Small intestine (tissue), 7 donors: Measurements from ENCODE around the gene RASGRP1. TPM values are rescaled to one million over a fixed set of nuclear protein-coding genes. Genes with fewer than 3 reads are reported as not detected.

Source experiments
- DNase-seq, 2 donors: peaks; one replicate each; pipeline versions ENCODE4 v3.0.0 to v3.0.0-alpha.2; 2013
- FAIRE-seq: peaks from 2 replicates; lab custom pipeline; 2012; peaks lifted over from hg19 to GRCh38; lab: Jason Lieb, UNC
- H3K27ac ChIP-seq, 3 donors: one replicate each; pipeline ENCODE4 v1.5.1; 2013; ENCODE audit warnings: low read length in 2 of 3, mild to moderate bottlenecking in 2 of 3, control low read depth in 1 of 3, inconsistent platforms in 1 of 3, low read depth in 1 of 3, moderate library complexity in 1 of 3
- H3K27me3 ChIP-seq, 3 donors: one replicate each; pipeline ENCODE4 v1.6.1; 2013; ENCODE audit warnings: low read length in 3 of 3, inconsistent platforms in 1 of 3; ENCODE audit not compliant: control insufficient read depth in 3 of 3, insufficient read depth in 3 of 3
- H3K36me3 ChIP-seq, 3 donors: one replicate each; pipeline ENCODE4 v1.6.1; 2013; ENCODE audit warnings: low read length in 3 of 3, inconsistent platforms in 1 of 3, low read depth in 1 of 3, mild to moderate bottlenecking in 1 of 3, moderate library complexity in 1 of 3; ENCODE audit not compliant: control insufficient read depth in 3 of 3, insufficient read depth in 2 of 3
- H3K4me1 ChIP-seq, 3 donors: one replicate each; pipeline ENCODE4 v1.6.1; 2013; ENCODE audit warnings: low read length in 2 of 3, inconsistent platforms in 1 of 3, low read depth in 1 of 3, mild to moderate bottlenecking in 1 of 3, moderate library complexity in 1 of 3; ENCODE audit not compliant: control insufficient read depth in 3 of 3, insufficient read depth in 2 of 3
- H3K4me3 ChIP-seq, 3 donors: one replicate each; pipeline ENCODE4 v1.5.1; 2013; ENCODE audit warnings: low read length in 3 of 3, control low read depth in 1 of 3, inconsistent platforms in 1 of 3, low read depth in 1 of 3, mild to moderate bottlenecking in 1 of 3, moderate library complexity in 1 of 3
- H3K9me3 ChIP-seq, 2 donors: one replicate each; pipeline ENCODE4 v1.6.1; 2013; ENCODE audit warnings: low read depth in 1 of 2, low read length in 1 of 2; ENCODE audit not compliant: control insufficient read depth in 2 of 2, insufficient read depth in 1 of 2
- WGBS, 3 donors: extraction: QIAGEN DNeasy Blood & Tissue Kit; methylation state at CpG; one replicate each; pipeline ENCODE4 v1.1.7; 2013; 5-methylcytosine and 5-hydroxymethylcytosine counted together
- polyA plus RNA-seq, 4 donors: library from polyadenylated mRNA; stranded (reverse) in 3 of 4; unstranded in 1 of 4; fragments of 200-250 nt in 3 of 4; fragments of 120-200 nt in 1 of 4; gene quantifications; one replicate each; pipeline versions ENCODE4 v1.2.1 to v1.2.3, GENCODE V29; 2013
- donor health status: healthy with polysubstance abuse.
- donor health status: control.
- donor health status: control.
- donor health status: Bipolar disorder and iron deficiency.
- donor health status: healthy.

Gene RASGRP1
- polyA plus RNA-seq, 4 donors = 0.45 to 3.0 (median 0.59) TPM

DNA sequence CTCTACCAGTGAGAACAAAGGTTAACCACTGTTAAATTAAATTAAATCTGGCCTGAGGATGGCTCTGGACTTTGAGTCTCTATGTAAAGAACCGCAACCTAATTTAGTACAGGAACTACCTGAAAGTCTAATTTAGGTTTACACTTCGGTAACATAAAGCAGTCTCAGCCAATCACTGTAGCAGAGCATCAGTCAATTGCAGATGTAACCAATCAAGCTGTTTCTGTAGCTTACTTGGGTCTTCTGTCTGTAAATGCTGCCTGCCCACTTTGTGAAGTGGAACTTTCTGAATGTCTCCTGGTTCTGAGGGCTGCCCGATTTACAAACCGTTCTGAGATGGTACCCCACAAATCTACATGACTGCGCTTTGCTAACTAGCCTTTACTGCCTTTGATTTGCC, 39.1 kb upstream of the RASGRP1 start:
- DNase-seq = no peak
- no peak for FAIRE-seq
- Histone ChIP-seq H3K4me3 (no peak overlapping the region), H3K4me1 (no peaks in the 10 kb centered on the region), H3K36me3 (no peaks in the 10 kb centered on the region), H3K27ac (no peak overlapping the region), H3K9me3 (no peaks in the 10 kb centered on the region), H3K27me3 (peaks cover 0 to 3% (median 0%) of the 10 kb centered on the region in 3 donors)
- WGBS, 3 donors = 84 to 88% (median 86%) methylated on average over 5 of the region's 5 CpGs

DNA sequence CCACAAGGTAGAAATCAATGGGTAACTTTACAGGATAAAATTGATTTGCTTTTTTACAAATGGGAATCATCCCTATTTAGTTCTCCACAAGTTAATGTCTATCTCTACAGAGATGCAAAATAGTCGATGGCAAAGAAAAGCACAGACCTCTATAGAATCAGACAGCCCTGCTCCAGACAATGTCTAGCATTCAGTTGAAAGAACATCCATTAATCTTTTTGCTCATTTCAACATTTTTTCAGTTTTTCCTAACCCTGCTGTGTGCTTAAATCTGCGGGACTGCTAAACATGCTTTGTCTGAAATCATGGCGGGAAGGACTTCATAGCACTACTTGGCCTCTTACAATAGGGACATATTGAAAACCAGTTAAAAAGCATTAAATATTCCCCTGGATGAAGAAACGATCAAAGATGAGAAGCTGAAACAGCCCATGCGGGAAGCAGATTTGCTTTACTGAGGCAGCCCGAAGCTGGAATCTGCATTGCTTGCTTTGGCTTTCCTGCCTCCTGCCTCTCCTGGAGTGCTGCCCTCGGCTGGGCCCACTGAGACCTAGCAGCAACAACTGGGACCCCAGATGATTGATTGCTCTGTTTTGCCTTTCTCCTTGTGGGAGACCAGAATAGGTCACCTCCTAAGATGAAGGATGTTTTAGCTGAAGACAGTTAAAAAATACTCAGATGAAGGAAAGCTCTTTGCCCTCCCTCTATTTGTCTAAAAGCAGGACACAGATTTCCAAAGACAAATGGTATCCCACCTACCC, 38.5 kb upstream of the RASGRP1 start:
- DNase-seq = no peak
- Histone ChIP-seq H3K36me3 (no peaks in the 10 kb centered on the region), H3K27ac (no peak overlapping the region), H3K27me3 (peaks cover 0 to 5% (median 0%) of the 10 kb centered on the region in 3 donors), H3K9me3 (no peaks in the 10 kb centered on the region), H3K4me3 (no peak overlapping the region), H3K4me1 (no peaks in the 10 kb centered on the region)
- no peak for FAIRE-seq
- WGBS, 3 donors = 81 to 89% (median 86%) methylated on average over 7 of the region's 7 CpGs

DNA sequence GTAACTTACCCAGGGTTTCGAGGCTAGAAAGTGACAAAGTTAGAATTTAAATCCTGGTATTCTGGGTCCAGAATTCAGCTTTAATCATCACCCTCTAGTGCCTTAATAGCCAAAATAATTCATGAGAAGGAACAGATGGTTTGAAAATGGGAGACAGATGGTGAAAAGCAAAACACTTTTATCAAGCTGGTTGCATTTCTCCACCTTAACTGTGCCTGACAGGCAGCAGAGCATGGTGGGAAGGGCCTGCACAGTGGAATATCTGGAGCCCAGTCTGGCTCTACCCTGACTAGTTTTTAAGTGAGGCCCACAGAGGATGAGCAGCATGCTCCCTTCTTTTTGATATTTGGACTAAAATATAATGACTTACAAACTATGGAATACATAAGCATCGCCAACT, 35.6 kb upstream of the RASGRP1 start:
- no peaks in the 10 kb centered on the region for H3K9me3 ChIP-seq
- no peaks in the 10 kb centered on the region for H3K4me1 ChIP-seq
- no peak overlapping the region for H3K27ac ChIP-seq
- peaks cover 0 to 6% (median 0%) of the 10 kb centered on the region in 3 donors for H3K27me3 ChIP-seq
- WGBS, 3 donors = 94 to 99% (median 95%) methylated on average over 2 of the region's 2 CpGs
- DNase-seq (no peak), FAIRE-seq (no peak)
- no peaks in the 10 kb centered on the region for H3K36me3 ChIP-seq
- H3K4me3 ChIP-seq = no peak overlapping the region

DNA sequence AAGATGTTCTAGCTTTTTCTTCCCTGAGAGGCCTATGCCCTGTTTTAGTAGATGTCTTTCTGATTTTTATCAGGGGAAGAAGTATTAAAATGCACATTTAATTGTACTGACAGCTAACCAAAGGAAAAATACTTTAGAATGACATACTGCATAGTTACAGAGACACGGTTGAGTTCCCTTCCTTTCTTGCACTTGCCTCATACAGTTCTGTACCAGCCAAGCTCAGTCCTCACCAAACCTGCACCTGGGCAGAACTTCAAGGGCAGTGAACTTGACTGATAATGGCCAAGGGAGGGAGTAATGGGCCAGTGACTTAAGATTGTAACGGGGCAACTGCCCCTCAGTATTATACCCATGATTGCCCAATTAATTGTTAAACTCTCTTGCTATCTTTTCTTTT, 34.1 kb upstream of the RASGRP1 start:
- no peak overlapping the region for H3K27ac ChIP-seq
- no peaks in the 10 kb centered on the region for H3K4me1 ChIP-seq
- no peaks in the 10 kb centered on the region for H3K36me3 ChIP-seq
- FAIRE-seq (no peak), DNase-seq (no peak)
- H3K9me3 ChIP-seq = no peaks in the 10 kb centered on the region
- WGBS, 3 donors = 77 to 79% (median 79%) methylated on average over 2 of the region's 2 CpGs
- peaks cover 0 to 10% (median 0%) of the 10 kb centered on the region in 3 donors for H3K27me3 ChIP-seq
- no peak overlapping the region for H3K4me3 ChIP-seq

DNA sequence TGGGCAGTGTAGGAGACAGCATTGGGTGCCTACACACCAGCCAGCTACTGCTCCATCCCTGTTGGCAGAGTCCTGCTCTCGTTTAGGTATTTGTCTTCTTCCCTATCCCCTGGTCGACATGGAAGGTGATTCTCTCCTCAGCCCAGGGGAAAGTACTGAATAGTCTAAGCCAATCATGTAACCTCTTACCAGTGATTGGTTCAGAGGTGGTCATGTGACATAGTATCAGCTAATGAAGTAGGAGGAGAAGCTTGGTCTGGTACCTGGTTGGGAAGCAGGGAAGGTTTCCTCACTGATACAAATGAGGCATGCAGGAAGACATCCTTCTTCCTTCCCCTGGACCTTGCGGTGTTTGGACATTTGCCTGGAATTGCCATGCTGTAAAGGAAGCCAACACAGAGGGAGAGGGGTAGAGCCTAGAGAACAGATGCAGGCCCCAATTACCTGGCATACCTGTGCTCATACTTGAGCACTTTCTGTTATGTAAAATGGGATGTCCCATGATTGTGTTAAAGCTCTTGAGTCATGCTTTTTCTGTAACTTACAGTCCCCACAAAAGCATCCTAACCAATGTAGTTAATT, 32.7 kb upstream of the RASGRP1 start:
- Histone ChIP-seq H3K27ac (no peak overlapping the region), H3K4me3 (no peak overlapping the region), H3K9me3 (no peaks in the 10 kb centered on the region), H3K4me1 (no peaks in the 10 kb centered on the region), H3K27me3 (peaks cover 0 to 6% (median 0%) of the 10 kb centered on the region in 3 donors), H3K36me3 (no peaks in the 10 kb centered on the region)
- FAIRE-seq = no peak
- no peak for DNase-seq
- 81 to 87% (median 82%) methylated on average over 3 of the region's 3 CpGs for WGBS, 3 donors

DNA sequence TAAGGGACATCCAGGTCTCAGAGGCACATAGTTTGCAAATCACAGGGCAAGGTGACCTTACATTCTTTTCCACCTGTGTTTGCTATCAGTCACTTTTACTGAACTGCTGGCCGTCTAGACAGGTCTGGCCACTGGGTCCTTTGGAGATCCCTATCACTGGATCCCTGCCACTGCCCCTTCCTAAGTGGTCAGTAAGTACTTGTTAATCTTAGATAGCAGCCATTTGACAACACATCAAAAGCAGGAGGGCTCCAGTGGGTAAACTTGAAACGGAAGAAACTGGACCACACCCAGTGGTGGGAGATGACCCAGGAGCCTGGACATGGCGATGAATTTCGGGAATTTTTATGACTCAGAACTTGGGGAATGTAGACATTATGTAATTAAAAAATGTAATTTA, 28.9 kb upstream of the RASGRP1 start:
- WGBS, 3 donors = 63 to 71% (median 69%) methylated on average over 4 of the region's 4 CpGs
- H3K27me3 ChIP-seq = peaks cover 0 to 6% (median 0%) of the 10 kb centered on the region in 3 donors
- H3K9me3 ChIP-seq = no peaks in the 10 kb centered on the region
- no peak for DNase-seq
- H3K4me3 ChIP-seq = no peak overlapping the region
- no peaks in the 10 kb centered on the region for H3K36me3 ChIP-seq
- no peak overlapping the region for H3K27ac ChIP-seq
- H3K4me1 ChIP-seq = no peaks in the 10 kb centered on the region
- no peak for FAIRE-seq

DNA sequence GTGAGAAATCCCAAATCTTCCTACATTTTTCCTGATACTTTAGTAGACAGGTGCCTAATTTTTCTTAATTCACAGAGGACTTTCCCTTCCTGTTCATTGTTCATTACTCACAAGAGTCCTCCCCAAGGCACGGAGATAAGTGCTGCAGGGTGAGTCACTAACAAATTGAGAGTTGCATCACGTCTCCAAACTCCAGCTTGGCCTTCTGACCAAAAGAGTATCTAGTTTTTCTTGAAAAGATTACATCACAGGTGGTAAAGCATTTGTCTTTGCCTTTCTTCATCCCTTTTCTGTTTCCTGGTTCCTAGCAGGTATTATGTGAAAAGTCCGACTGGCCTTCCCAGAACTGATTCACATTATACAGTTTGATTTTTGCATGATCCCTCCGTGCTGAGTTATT, 24.9 kb upstream of the RASGRP1 start:
- WGBS, 3 donors = 42 to 60% (median 59%) methylated on average over 4 of the region's 4 CpGs
- Histone ChIP-seq H3K4me1 (no peaks in the 10 kb centered on the region), H3K36me3 (no peaks in the 10 kb centered on the region), H3K9me3 (no peaks in the 10 kb centered on the region), H3K4me3 (no peak overlapping the region), H3K27me3 (no peaks in the 10 kb centered on the region), H3K27ac (no peak overlapping the region)
- DNase-seq (no peak), FAIRE-seq (no peak)

DNA sequence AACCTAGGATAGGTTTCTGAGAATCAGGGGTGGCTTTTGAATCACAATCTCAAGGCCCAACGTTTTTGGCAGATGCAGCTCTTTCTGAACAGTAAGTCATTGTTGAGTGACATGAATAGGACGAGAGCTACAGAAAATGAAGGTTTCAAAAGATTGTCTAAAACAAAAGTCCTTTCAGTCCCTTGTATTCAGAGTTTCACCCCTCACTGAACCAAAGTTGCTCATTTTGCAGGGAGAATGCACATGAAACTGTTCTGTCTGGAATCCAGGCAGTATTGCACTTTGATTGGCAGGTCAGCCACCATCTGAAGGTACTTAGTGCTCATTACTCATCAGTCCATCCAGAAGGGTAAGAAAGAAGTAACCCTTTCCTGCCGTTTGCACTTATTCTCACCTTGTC, 24.1 kb upstream of the RASGRP1 start:
- Histone ChIP-seq H3K9me3 (no peaks in the 10 kb centered on the region), H3K36me3 (no peaks in the 10 kb centered on the region), H3K27me3 (no peaks in the 10 kb centered on the region), H3K4me1 (no peaks in the 10 kb centered on the region), H3K27ac (no peak overlapping the region), H3K4me3 (no peak overlapping the region)
- FAIRE-seq (no peak), DNase-seq (no peak)
- 51 to 57% (median 52%) methylated on average over 3 of the region's 3 CpGs for WGBS, 3 donors
